ENCODE data around the gene HEPN1.

The HEPN1 gene

DNA sequence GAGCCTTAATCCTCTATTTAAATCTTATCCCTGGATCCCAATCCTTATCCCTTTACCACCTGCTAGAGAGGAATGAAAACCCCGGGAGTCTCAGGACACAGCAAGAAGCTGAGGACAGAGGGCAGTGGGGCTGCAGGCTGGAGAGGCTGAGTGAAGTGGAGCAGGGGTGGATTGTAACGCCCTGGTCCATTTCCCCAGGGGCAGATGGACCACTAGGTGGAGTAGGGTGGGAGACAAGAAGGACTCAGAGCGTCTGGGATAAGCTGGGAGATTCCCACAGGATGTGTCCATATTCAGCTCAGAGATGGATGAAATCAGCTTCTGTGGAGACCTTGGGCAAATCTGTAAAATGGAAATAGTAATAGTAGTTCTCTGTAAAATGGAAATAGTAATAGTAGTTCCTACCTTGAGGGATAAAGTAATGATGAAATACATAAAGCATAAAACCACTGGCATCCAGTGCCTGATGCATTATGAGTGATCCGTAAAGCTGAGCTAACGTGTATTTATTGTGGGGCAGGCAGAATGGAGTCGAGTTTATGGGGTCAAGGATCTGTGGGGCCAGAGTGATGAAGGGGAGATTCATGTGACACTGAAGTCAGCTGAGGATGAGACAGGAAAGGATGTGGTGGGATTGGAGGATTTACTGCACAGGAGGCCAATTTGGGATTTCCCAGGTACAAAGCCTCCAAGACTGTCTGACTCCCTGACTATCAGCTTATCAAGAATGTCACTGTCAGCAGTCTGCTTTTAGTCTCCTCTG is 19.5 kb upstream of the HEPN1 start:
- DNase-seq (ENCODE audit: low spot score), result no peak

DNA sequence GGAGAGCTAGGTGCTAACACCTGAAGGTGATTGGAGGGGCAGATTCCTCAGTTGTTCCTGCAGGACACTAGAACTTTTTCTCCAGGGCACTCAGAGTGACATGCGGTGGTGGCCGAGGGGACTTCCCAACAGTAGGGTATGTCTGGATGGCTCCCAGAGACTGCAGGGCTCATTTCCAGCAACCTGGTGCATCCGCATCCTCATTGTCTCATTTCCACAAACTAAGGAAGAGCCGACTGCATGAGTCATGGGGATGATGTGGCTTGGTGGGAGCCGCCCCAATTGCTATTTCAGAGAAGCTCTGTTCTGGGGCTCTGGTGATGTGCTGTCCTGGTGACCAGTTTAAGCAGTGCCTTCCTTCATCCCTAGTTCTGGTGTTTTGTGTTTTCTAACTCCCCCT is 18.6 kb upstream of the HEPN1 start:
- no peak for DNase-seq (ENCODE audit: low spot score)

DNA sequence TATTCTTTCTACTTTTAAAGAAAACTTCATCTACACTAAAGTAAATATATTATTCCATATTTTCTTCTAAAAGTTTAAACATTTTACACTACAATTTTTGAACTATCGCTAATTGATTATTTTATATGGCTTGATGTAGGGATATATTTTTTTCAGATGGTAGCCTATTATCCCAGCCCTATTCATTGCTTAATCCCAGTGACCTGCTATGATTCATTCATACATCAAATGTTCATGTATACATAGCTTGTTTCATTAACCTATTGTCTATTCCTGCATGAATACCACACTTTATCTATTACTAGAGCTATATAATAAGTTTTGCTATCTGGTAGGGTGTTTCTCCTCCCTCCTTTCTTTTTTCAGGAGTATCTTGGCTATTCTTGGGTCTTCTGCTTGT is 16.4 kb upstream of the HEPN1 start:
- no peak for DNase-seq (ENCODE audit: low spot score)

DNA sequence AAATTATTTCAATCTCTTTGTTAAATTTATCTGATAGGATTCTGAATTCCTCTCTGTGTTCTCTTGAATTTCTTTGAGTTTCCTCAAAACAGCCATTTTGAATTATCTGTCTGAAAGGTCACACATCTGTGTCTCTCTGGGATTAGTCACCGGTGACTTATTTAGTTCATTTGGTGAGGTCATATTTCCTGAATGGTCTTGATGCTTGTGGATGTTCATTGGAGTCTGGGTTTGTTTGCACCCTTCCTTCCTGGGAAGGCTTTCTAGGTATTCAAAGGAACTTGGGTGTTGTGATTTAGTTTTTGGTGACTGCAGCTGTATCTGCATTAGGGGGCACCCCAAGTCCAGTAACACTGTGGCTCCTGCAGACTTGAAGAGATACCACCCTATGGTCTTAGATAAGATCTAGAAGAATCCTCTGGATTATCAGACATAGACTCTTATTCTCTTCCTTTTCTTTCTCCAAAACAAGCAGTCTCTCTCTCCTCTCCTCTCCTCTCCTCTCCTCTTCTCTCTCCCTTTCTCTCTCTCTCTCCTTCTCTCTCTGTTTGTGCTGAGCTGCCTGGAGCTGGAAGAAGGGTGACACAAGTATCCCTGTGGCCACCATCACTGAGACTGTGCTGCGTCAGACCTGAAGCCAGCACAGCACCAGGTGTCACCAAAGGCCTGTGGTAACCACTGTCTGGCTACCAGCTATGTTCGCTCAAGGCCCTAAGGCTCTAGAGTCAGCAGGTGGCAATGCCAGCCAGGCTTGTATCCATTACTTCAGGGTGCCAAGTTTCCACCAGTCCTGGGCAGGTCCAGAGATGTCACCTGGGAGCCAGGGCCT is 3.3 kb upstream of the HEPN1 start:
- no peak for DNase-seq (ENCODE audit: low spot score)

DNA sequence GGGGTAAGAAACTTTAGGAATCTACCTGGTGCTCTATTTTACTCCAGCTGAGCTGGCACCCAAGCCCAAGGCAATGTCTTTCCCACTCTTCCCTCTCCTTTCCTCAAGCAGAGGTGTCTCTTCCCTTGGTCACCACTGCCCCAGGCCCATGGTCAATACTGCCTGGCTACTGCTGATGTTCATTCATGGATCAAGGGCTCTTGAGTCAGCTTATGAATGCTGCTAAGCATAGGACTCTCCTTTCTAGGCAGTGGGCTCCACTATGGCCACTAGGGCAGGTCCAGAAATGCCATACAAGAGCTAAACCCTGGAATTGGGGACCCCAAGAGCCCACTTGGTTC is 2.7 kb upstream of the HEPN1 start:
- DNase-seq (ENCODE audit: low spot score), result no peak

DNA sequence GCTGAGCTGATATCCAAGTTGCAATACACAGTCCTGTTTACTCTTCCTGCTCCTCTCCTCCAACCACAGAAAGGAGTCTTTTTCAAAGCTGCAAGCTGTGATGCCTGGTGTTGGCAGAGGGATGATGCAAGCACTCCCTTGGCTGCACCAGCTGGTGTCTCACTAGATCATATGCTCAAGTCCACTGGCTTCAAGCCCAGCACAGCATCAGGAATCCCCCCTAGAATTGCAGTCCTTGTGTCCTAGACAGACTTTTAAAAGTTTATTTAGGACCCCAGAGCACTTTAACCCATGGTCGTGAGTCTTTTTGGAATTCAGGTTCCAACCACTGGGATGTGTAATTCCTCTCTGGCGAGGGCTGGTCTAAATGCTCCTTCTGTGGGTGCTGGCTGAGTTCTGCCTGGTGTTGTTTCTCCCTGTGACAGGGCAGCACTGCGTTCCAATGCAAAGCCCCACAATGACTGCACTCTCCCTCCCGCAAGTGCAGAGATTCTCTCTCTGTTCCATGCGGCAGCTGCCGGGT is 1.9 kb upstream of the HEPN1 start:
- DNase-seq (ENCODE audit: low spot score), result no peak

DNA sequence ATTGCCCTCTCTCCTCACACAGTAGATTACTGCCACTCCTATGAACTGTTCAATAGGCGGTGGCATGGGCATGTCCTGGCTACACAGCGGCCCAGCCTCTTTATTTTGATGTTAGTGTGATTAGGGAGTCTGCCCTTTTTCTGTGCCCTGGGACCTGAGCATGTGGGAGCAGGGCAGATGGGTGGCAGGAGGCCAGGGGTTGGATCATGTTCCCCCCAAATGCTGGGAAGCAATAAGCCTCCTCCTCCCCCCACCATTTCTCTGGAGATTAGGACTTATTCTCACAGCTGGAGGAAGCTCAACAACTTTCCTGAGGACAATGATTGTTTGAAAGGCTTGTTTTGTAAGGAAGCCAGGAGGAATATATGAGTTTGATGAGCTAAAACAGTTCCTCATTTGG is 848 bp downstream of the HEPN1 start:
- no peak for DNase-seq (ENCODE audit: low spot score)

DNA sequence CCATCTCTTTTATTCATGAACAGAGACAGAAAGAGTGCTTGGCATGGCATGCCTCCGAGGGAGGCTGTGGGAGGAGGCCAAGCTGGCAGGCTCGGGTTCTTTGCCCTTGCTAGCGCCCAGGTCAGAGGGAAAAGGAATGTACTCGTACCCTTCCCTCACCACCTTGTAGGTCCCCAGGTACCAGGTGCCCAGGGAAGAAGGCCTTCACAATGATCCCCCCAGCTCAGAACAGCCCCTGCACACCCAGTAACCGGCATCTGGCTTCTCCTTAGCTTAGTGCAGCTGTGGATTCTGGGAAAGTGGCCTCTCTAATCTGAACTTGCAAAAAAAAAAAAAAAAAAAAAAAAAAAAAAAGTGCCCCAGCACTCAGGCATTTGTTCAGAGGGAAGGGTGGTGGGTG is 1.3 kb downstream of the HEPN1 start:
- no peak for DNase-seq (ENCODE audit: low spot score)

DNA sequence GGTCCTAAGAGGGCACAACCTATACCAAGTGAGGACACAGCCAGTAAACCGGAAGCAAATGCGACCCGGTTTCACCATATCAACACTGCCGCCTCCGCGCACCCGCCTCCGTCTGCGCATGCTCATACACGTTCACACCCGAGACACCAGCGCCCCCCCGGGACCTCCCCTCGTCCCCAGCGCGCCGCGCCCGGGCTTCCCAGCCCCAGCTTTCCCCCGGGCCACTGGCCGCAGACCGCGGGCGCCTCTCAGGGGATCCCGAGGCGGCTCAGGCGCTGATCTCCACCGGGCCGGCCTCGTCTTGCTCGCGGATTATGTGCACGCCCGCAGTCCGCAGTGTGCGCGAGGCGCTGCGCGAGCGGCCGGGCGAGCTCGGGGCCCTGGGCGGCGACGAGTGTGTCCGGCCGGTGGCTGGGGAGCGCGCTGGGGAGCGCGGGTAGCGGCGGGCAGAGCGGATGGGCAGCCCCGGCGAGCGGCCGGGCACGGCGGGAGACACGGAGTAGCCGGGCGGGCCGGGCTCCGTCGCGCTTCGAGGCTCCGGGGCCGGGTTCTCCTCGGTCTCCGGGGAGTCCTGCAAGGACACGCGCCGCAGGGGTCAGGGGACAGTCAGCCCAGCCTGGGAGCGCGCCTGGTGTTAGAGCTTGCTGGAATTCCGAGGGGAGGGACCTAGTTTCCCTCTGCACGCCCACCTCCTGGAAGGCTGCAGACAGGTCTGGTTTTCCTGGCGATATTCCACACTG is 2.0 kb downstream of the HEPN1 start:
- DNase-seq (ENCODE audit: low spot score), result no peak

DNA sequence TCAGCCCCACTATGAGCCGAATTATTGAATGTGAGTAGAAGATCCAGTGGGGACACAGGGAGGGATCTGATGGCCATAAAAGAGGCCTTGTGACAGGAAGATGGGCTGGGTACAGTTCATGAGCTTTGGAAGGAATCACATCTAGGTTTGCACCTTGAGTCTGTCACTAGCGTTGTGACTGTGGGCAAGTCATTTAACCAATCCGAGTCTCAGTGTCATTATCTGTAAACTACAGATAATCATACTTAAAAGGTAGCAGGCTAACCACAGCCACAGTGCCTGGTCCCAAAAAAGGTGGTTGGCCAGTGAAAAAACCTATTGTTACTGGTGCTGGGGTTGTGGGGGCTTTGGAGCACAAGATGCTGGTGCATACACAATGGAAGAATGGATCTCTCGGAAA is 3.8 kb downstream of the HEPN1 start:
- no peak for DNase-seq (ENCODE audit: low spot score)

DNA sequence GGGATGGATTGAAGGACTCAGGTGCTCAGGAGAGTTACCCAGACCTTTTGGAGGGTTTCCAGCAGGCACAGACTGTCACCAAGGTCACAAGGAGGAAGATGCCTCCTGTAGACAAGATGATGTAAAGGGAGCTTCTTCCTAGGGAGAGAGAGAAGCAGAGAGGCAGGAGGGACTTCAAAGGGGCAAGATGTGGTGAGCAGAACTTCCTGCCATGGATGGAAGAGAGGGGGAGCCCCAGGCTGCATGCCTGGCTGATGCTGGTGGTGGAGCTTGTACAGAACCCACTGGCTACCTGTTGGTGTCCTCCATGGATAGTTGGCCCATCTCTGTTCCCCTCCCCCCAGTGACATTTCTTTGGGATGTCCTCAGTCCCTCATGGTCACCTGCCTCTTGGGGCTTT is 4.2 kb downstream of the HEPN1 start:
- DNase-seq (ENCODE audit: low spot score), result no peak

DNA sequence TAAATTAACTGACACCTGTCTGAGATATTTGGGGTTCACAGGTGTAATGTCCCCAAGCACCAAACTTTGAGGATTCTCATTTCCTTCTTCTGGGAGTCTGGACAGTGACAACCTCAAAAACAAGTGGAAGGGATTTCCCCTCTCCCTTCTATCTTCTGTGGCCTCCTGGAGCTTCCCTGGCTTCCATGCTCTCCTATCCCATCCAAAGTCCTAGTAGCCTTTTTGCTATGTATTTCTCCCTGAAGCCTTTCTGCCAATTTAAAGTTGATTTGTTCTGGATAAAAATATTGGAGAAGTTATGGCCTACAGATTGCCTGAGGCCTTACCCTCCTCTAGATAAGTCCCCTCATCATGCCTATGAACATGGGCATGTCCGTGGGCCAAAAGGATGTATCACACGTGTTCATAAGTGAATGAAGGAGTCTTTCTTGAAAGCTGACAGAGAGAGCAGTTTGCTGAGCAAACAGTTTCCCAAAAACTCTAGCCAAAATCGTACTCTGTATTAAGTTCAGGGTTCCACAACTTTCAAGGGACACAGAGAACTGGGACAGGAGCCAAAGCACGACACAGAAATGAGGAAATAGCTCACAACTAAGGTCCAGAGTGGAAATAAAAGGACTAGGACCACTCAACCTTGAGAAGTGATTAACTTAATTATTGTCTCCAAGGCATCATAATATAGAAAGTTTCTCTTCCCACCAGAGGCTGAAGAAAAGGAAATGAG is 10.1 kb downstream of the HEPN1 start:
- no peak for DNase-seq (ENCODE audit: low spot score)

DNA sequence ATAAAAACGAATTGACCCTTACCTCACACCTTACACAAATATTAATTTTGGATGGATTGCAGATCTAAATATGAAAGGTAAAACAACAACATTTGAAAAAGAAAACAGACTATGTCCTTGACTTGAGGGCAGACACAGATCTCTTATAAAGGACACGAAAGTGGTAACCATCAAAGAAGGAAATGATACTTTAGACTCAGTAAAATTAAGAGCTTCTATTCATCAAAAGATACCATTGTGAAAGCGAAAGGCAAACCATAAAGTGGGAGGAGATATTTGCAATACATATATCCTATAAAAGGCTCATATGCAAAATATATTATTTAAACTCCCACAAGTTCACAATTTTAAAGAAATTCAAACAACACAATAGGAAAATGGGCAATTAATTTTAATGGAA is 11.7 kb downstream of the HEPN1 start:
- no peak for DNase-seq (ENCODE audit: low spot score)

DNA sequence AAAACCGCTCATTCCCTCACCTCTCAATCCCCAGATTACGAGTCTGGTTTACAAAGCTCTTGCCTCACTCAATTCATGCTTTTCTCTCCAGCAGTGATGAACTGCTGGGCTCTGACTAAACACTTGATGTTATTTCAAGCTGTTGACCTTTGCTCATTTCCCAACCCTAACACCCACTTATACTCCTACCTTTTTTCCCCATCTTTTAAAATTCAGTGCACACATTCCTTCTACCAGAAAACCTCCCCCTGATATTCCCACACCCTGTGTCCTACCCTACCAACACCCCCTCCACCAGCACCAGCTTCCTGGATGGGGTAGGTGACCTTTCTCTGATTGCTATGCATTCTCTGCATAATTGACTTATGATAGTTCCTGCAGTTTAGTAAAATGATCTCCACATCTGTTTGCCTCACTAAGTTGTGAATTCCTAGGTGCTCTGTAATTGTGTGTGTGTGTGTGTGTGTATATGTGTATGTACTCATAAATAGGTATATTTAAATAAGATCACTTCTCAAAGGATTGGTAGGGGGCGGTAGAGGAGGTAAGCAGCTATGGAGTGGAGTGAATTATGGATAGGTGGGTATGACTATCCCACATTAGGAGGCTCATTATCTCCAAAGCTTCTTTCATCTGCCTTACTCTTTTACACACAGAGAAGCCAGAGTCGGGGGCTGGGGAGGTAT is 16.0 kb downstream of the HEPN1 start:
- DNase-seq (ENCODE audit: low spot score), result no peak

DNA sequence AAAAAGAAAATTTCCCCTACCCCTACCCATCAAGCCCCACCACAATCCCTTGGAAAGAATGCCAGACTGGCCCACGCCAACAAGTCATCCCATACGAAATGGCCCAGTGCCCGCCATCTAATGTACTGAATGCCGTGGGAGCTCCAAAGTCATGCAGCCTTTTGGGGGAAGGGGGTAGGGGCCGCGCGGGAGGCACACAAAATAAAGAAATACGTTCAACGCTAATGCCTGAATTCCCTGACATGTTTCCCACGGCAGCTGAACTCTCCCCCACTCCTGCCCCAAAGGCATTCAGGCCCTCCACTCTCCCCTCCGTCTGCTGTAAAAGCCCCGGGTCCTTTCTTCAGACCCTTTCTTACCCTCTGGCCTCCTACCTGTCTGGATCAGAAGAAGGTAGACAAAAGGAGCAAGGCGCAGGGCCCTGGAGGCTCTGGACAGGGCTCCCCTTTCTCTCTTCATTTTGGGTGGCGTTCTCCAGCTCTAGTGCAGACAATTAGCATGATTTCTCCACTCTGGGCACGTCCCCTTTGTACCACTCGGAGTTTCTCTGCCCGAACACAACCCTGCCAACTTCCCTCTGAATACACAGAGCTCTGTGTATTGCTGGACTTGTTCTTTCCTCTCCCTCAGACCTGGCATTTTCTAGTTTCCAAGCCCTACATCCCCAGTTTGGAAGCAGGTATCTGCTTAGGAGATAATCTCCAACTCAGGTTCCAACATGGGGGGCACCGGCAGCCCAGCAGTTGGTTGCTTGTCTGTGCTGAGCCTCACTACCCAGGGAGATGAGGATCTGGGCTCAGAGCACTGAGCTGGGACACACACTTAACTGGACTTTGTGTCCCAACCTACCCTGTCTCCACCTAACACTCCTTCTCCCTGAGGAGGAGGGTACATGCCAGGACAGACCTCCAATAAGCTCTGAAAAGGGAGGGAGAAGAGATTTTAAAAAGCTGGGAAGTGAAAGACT is 16.8 kb downstream of the HEPN1 start, which contains the start of gene HEPACAM:
Gene HEPACAM, minus strand, starts transcription at position 500 of the 967 bp plus-strand sequence. Its CDS starts 41 bp downstream, at position 459.
- no peak for DNase-seq (ENCODE audit: low spot score)

DNA sequence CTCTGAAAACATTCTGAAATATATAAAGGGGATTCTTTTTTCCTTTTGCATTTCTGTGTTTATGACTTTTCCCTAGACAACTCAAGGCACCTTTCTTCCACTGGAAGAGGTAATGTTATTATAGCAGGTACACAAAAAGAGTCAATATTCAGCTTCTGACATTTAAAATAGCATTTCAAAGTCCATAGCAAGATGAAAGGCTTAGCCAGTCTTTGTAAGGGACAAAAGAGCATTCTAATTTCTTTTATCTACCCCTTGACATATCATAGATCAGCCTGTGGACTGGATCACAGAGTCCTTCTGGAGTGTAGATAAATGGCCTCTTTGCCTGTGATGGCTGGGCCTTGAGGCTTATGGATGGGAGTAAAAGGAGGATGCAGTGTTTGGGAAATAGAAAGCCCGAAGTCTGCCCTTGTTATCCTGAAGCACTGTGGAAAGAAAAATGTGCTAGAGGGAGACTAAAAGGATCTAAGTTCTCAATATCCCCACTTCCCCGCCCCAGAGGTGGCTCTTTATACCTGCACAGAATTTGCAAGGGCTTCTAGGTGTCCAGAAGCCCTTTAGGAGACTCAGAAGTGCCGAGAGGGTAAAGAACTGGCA is 18.4 kb downstream of the HEPN1 start:
- no peak for DNase-seq (ENCODE audit: low spot score)

DNA sequence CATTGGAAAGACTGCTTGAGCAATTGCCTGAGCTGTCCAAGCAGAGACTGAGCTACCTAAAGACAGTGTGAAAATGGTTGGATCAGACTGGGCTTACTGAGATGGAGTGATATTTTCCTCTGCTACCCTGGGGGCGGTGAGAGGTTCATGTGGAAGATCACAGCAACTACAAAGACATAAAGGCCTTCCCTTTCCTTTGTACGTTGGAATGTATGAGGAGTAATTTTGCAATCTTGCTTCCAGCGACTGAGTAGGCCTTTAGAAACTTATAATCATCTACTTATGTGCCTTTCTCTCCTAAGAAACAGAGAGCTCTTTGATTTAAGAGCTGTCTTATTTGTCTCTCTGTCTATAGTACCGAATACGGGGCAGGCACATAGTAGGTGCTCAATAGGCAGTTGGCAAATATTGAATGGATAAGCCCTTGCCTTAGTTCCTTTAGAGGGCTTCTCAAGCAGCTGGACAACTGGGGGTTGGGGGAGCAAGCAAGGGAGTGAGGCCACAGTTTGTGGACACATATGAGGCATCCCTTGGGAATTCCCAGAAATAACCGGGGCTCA is 19.2 kb downstream of the HEPN1 start:
- no peak for DNase-seq (ENCODE audit: low spot score)

DNA sequence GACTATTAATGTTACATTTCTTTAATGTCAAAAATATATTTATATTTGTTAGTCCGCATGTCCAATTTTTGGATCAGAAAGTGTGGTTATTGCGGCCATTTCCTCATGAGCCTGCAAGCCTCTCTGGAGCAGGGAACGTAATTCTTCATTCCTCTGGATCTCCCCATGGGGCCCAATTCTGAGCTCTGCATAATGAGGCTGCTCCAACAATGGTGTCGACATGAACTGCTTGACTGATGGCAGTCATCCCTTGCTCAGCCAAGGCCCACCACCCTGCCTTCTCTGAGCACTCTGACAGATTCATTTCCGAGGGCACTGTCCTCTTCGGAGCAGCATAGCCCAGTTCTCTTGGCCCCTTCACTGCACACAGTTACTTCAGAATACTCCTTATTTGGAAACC is 19.9 kb downstream of the HEPN1 start:
- no peak for DNase-seq (ENCODE audit: low spot score)

DNA sequence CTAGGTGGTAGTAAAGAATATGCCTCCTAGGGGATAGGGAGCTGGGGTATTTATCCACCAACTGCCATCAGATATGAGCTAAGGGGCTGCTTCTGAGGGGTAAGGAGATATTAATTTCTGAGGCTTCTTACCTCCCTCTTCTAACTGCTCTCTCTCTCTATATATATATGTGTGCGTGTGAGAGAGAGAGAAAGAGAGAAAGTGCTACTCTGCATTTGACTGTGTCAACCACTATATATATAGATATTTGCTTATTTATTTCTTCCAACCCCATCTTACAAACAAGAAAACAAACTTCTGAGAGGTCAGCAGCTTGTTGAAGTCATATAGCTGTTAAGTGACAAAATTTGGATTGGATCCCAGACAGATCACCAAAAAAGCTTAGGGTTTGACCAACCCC is 22.7 kb downstream of the HEPN1 start:
- DNase-seq (ENCODE audit: low spot score), result no peak

Measured in NAMALWA (cell line).